Osteocyte (in vitro differentiated cells): ENCODE measurements around the gene DLGAP4. TPM values are rescaled to one million over a fixed set of nuclear protein-coding genes. Genes with fewer than 3 reads are reported as not detected.

Experiments
- DNase-seq: peaks from one replicate; pipeline ENCODE4 v3.0.0; 2021; ENCODE audit warnings: mixed read lengths; ENCODE audit not compliant: unreplicated experiment; ENCODE audit errors: extremely low spot score
- H3K27ac Mint-ChIP-seq: one replicate; pipeline ENCODE4 v1.8.0; 2021; ENCODE audit warnings: mild to moderate bottlenecking, mixed read lengths; ENCODE audit not compliant: unreplicated experiment
- H3K27me3 Mint-ChIP-seq: one replicate; pipeline ENCODE4 v1.8.0; 2021; ENCODE audit warnings: mixed read lengths; ENCODE audit not compliant: unreplicated experiment
- H3K36me3 Mint-ChIP-seq: one replicate; pipeline ENCODE4 v1.8.0; 2021; ENCODE audit warnings: mixed read lengths; ENCODE audit not compliant: unreplicated experiment
- H3K4me1 Mint-ChIP-seq: one replicate; pipeline ENCODE4 v1.8.0; 2021; ENCODE audit warnings: mixed read lengths; ENCODE audit not compliant: unreplicated experiment
- H3K4me3 Mint-ChIP-seq: one replicate; pipeline ENCODE4 v1.8.0; 2021; ENCODE audit warnings: mild to moderate bottlenecking, moderate library complexity, mixed read lengths; ENCODE audit not compliant: unreplicated experiment
- H3K9me3 Mint-ChIP-seq: one replicate; pipeline ENCODE4 v1.8.0; 2021; ENCODE audit warnings: mixed read lengths; ENCODE audit not compliant: unreplicated experiment
- total RNA-seq: library from RNA; stranded (reverse); gene quantifications from 2 replicates; pipeline ENCODE4 v1.2.1, GENCODE V29; 2021
- TF ChIP-seq, protein P1 (sequence below): fragments of 200-600 bp; sonication (generic); IDR thresholded peaks from 2 replicates; pipeline ENCODE4 v1.5.0; 2021; ENCODE audit warnings: antibody characterized with exemption, mild to moderate bottlenecking, moderate library complexity

The DLGAP4 gene
- total RNA-seq, 1 donor from 2014 or later: 134 TPM

DNA sequence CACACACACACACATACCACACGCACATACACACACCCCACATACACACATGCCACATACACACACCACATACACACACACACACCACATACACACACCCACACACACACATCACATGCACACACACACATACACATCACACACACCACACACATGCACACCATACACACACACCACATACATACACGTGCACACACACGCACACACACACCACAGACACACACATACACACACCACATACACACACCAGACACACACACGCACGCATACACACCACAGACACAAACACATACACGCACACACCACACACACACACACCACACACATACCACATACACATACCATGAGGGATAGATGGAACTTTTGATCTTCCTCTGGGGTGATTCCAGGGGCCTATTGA lies 90.2 kb downstream of the DLGAP4 start:
- no peak for DNase-seq
- H3K36me3 Mint-ChIP-seq: no peaks in the 10 kb centered on the region
- H3K4me3 Mint-ChIP-seq: no peak overlapping the region
- TF ChIP-seq, protein P1, sequence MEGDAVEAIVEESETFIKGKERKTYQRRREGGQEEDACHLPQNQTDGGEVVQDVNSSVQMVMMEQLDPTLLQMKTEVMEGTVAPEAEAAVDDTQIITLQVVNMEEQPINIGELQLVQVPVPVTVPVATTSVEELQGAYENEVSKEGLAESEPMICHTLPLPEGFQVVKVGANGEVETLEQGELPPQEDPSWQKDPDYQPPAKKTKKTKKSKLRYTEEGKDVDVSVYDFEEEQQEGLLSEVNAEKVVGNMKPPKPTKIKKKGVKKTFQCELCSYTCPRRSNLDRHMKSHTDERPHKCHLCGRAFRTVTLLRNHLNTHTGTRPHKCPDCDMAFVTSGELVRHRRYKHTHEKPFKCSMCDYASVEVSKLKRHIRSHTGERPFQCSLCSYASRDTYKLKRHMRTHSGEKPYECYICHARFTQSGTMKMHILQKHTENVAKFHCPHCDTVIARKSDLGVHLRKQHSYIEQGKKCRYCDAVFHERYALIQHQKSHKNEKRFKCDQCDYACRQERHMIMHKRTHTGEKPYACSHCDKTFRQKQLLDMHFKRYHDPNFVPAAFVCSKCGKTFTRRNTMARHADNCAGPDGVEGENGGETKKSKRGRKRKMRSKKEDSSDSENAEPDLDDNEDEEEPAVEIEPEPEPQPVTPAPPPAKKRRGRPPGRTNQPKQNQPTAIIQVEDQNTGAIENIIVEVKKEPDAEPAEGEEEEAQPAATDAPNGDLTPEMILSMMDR: no peak
- H3K27ac Mint-ChIP-seq: no peak overlapping the region
- H3K4me1 Mint-ChIP-seq: no peaks in the 10 kb centered on the region
- H3K27me3 Mint-ChIP-seq: peaks cover 35% of the 10 kb centered on the region
- H3K9me3 Mint-ChIP-seq: no peaks in the 10 kb centered on the region

DNA sequence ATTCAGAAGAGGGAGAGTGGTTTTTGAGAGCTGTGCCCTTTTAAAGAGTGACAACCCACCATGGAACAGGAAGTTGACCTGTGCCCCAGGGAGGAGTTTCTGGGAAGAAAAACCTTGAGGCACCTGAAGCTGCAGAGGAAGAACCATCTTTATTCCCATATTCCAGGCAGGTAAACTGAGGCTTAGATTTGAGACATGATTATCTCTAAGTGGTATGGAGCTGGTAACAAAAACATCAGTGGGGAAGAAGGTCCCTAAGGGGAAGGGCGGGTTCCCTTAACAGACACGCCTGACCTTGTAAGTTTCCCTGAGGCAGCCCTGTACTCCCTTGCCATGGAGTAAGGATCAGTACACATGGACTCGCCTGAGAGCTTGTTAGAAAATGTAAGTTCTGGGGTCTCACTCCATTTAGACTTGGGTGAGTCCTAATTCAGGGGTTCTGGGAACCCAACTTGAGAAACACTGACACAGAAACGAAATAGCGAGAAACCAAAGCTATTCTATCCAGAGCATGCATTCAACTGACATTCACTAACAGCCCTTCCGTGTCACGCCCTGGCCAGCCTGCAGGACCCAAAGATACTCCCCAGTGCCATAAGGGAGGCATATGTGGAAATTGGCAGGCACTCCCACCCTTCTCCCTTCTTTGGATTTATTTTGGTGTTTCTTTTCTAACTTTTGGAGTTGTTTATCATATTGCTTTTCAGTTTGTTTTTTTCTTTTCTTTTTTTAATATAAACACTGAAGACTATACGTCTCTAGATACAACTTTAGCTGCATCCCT lies 90.9 kb downstream of the DLGAP4 start:
- H3K27me3 Mint-ChIP-seq: peaks cover 36% of the 10 kb centered on the region
- H3K27ac Mint-ChIP-seq: no peak overlapping the region
- DNase-seq: no peak
- no peak overlapping the region for H3K4me3 Mint-ChIP-seq
- H3K4me1 Mint-ChIP-seq: no peaks in the 10 kb centered on the region
- TF ChIP-seq, protein P1: no peak
- no peaks in the 10 kb centered on the region for H3K9me3 Mint-ChIP-seq
- H3K36me3 Mint-ChIP-seq: no peaks in the 10 kb centered on the region

- no peak overlapping the region for H3K27ac Mint-ChIP-seq
- no peak for DNase-seq
- TF ChIP-seq, protein P1: no peak
- H3K4me1 Mint-ChIP-seq: no peaks in the 10 kb centered on the region
- H3K4me3 Mint-ChIP-seq: no peak overlapping the region
- H3K9me3 Mint-ChIP-seq: peaks cover 4% of the 10 kb centered on the region
- H3K27me3 Mint-ChIP-seq: peaks cover 41% of the 10 kb centered on the region
- no peaks in the 10 kb centered on the region for H3K36me3 Mint-ChIP-seq
Measured at GRCh38 chr20:36398515-36398914, 92.4 kb downstream of the DLGAP4 start.

DNA sequence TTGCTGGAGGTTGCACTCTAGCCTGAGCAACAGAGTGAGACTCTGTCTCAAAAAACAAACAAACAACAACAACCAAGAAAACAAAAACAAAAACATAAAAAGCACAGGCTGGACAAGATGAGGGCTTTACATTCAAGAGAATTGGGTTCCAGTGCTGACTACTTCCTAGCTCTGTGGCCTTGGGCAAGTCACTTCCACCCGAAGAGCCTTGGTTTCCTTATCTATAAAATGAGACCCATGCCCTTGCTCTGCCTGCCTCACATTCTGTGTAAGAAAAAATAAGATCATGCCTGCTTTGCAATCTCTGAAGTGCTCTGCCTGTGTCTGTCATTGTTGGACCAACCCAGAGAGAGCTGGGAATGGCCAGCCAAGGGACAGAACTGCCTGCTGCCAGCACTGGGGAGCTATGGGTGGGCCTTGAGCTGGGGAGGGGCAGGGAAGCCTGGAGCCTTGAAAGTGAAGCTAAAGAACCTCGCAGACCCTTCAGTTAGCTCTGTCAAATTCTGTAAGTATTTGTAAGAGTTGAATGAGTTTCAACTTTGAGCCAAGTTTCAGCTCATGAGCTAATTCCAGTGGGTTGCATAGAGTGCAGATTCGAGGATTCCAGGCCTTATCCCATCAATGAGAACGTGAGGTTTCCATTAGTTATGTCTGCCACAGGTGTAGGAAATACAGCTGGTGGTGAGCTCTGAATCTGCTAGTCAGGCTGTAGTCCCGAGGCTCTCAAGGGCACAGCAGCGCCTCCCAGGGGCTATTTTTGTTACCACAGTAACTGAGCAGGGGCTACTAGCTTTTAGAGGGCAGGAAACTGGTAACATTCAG lies 93.2 kb downstream of the DLGAP4 start:
- Mint-ChIP-seq H3K4me3 (no peak overlapping the region), H3K36me3 (no peaks in the 10 kb centered on the region), H3K4me1 (no peaks in the 10 kb centered on the region), H3K9me3 (peaks cover 4% of the 10 kb centered on the region), H3K27ac (no peak overlapping the region), H3K27me3 (peaks cover 43% of the 10 kb centered on the region)
- no peak for DNase-seq
- TF ChIP-seq, protein P1: peak; percentile 40

- Mint-ChIP-seq H3K4me3 (no peak overlapping the region), H3K36me3 (no peaks in the 10 kb centered on the region), H3K4me1 (no peaks in the 10 kb centered on the region), H3K9me3 (peaks cover 4% of the 10 kb centered on the region), H3K27ac (no peak overlapping the region), H3K27me3 (peaks cover 38% of the 10 kb centered on the region)
- TF ChIP-seq, protein P1: no peak
- no peak for DNase-seq
Measured at GRCh38 chr20:36399969-36400545, 93.9 kb downstream of the DLGAP4 start.
